ENCODE measurements around the gene MANF. TPM values are rescaled to one million over a fixed set of nuclear protein-coding genes. Genes with fewer than 3 reads are reported as not detected.

MANF gene
- total RNA-seq, 1 donor, result 126 TPM

DNA sequence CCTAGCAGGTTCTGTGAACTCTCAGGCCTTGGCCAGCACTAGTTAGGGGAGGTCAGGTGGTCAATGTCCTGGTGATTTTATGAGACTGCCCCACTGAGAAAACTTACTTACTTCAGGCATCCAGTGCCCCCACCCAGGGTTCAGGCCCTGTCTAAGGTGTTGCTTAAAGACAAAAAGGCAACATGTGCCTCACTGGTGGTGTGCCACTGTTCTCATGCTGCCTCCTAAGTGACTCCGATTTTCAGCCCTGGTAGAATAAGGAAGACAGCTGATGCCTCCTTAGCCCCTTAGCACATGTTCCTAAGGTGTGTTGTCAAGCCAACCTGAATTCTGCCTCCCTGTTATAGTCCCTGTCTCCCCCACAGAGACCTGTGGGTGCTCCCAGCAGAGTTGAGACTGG lies 11.3 kb downstream of the MANF start:
- H3K4me3 ChIP-seq (ENCODE audit: low read depth, low read length), result no peak overlapping the region
- TF ChIP-seq, protein P1, sequence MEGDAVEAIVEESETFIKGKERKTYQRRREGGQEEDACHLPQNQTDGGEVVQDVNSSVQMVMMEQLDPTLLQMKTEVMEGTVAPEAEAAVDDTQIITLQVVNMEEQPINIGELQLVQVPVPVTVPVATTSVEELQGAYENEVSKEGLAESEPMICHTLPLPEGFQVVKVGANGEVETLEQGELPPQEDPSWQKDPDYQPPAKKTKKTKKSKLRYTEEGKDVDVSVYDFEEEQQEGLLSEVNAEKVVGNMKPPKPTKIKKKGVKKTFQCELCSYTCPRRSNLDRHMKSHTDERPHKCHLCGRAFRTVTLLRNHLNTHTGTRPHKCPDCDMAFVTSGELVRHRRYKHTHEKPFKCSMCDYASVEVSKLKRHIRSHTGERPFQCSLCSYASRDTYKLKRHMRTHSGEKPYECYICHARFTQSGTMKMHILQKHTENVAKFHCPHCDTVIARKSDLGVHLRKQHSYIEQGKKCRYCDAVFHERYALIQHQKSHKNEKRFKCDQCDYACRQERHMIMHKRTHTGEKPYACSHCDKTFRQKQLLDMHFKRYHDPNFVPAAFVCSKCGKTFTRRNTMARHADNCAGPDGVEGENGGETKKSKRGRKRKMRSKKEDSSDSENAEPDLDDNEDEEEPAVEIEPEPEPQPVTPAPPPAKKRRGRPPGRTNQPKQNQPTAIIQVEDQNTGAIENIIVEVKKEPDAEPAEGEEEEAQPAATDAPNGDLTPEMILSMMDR (IDR thresholded peaks at IDR 0.05; ENCODE audit: insufficient read depth, low read depth, low read length), result no peak
- no peak for DNase-seq (ENCODE audit: low read depth)

DNA sequence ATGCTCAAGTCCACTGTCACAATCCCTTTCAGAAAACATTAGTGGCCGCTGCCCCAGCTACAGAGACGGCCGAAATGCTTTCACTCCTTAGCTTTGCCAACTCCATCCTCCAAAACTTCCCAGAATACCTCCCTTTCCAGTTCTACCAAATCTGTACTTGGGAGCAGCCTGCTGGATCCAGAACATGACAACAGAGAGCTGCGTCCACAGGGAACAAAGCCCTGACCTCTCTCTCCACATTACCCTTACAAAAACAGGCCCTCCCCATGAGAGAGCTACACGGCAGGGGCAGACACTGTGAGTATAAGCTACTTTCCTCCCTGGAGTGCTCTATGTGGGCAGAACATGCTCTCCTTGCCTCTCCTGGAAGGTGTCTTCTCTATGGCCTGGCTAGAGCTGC lies 12.3 kb downstream of the MANF start:
- H3K4me3 ChIP-seq (ENCODE audit: low read depth, low read length), result no peak overlapping the region
- DNase-seq (ENCODE audit: low read depth), result no peak
- TF ChIP-seq, protein P1 (IDR thresholded peaks at IDR 0.05; ENCODE audit: insufficient read depth, low read depth, low read length), result no peak

DNA sequence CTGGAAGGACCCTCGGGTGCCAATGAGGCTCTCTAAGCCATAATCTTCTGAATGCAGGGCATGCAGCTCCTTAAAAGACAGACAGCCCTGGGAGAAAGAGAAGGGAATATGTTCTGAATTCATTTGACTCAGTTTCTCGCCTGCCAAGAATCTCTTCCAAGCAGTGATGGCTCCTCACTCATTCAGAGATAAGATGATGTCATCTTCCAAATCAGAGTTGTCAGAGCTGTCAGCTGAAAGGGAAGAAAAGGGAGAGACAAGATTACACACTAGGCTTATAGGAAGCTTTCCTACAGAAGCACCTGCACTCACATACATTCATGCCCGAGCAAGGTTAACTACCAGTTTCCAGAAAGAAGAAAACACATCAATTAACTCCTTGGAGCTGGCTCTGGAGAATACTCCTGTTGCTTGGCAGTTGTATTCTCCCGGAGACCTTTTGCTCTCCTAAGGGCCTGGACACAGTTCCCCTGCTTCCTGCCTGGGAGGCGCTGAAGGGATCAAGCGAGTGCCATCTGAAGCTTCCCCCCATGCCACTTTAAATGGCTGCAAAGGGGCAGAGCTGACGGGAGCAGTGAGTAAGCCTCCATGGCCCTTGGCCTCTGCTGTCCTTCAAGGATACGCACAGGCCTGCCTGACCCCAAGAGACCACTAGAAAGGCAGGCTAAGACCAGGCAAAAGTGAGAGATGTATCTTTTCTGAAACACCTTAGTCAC lies 13.7 kb downstream of the MANF start:
- DNase-seq (ENCODE audit: low read depth), result no peak
- TF ChIP-seq, protein P1 (IDR thresholded peaks at IDR 0.05; ENCODE audit: insufficient read depth, low read depth, low read length), result no peak
- H3K4me3 ChIP-seq (ENCODE audit: low read depth, low read length), result no peak overlapping the region

DNA sequence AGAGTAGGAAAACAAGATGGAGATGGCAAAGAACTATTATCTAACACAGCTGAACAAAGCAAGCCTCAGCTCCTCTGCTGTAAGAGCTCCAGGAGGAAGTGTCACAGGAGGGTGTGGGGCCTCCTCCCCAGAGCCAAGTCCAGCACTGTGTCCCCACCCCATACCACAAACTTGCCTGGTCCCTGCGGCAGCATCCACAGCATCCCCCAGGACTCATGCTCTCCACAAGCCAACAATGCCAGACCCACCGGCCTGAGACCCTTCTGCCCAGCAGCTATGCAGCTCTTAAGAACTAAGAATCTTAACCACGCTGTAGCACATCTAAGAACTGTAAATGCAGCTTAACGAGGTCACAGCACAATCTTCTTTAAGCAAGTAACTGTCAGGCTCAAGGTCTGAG lies 15.1 kb downstream of the MANF start:
- DNase-seq (ENCODE audit: low read depth), result no peak
- no peak overlapping the region for H3K4me3 ChIP-seq (ENCODE audit: low read depth, low read length)
- TF ChIP-seq, protein P1 (IDR thresholded peaks at IDR 0.05; ENCODE audit: insufficient read depth, low read depth, low read length), result no peak

DNA sequence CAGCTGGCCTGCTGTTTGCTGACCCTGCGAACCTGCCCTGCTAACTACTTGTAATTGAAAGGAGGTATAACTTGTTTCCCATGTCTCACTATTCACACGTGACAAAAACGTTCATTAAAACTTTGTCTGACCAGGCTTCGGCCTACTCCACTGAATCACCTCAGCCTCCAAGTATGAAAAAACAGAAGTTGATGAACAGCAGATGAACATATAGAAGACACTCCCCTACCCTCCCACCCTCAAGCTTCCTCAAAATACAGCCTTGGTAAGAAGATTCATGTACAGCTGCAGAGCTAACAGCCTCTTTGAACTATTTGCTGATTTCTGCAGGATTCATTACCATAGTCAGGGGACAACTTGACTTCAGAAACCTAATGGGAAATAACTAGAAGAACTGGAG lies 16.6 kb downstream of the MANF start:
- H3K4me3 ChIP-seq (ENCODE audit: low read depth, low read length), result no peak overlapping the region
- no peak for DNase-seq (ENCODE audit: low read depth)
- TF ChIP-seq, protein P1 (IDR thresholded peaks at IDR 0.05; ENCODE audit: insufficient read depth, low read depth, low read length), result no peak

DNA sequence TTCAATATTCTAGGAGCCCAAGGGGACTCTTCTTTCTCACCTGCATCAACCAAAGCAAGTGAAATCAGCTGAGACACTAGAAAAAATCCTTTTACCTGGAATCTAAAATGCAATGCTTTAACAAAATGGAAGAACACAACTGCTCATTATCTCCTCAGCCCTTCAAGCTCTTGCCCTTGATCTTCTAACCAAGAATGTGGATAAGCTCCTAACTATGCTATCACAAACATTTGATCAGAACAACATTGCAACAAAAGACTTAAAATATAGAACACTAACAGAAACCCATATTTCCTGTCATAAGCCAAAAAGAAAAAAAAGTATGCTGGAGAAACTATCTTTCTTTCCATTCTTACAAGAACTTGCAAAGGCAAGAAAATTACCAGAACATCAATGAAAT lies 18.6 kb downstream of the MANF start:
- DNase-seq (ENCODE audit: low read depth), result no peak
- TF ChIP-seq, protein P1 (IDR thresholded peaks at IDR 0.05; ENCODE audit: insufficient read depth, low read depth, low read length), result no peak
- no peak overlapping the region for H3K4me3 ChIP-seq (ENCODE audit: low read depth, low read length)

DNA sequence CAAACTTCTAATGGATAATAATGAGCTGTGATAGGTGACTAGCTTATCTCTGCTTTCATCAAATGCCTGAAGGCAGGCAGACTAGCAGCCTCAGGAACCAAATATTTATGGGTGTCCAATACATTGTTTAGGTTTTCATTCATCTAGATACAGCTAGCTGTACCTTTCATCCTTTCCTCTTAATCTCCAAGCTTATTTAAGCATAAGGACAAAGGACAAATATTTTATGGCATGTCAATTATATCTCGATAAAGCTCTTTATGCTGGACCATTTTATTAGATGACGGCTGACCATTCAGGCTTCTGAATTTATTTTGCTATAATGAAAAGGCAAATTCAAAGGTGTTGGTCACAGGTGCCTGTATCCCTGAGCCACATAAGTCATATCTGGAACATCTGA lies 22.9 kb downstream of the MANF start:
- TF ChIP-seq, protein P1 (IDR thresholded peaks at IDR 0.05; ENCODE audit: insufficient read depth, low read depth, low read length), result no peak

More for the DNA sequence above, 22.9 kb downstream of the MANF start:
- no peak for DNase-seq (ENCODE audit: low read depth)
- no peak overlapping the region for H3K4me3 ChIP-seq (ENCODE audit: low read depth, low read length)
